Left forelimb (tissue), 1 donor: ENCODE data around the gene TMEM132D.

ENCODE experiments used
- DNase-seq: peaks from one replicate; pipeline ENCODE4 v3.0.0-alpha.2; 2018; ENCODE audit warnings: low spot score

TMEM132D gene

DNA sequence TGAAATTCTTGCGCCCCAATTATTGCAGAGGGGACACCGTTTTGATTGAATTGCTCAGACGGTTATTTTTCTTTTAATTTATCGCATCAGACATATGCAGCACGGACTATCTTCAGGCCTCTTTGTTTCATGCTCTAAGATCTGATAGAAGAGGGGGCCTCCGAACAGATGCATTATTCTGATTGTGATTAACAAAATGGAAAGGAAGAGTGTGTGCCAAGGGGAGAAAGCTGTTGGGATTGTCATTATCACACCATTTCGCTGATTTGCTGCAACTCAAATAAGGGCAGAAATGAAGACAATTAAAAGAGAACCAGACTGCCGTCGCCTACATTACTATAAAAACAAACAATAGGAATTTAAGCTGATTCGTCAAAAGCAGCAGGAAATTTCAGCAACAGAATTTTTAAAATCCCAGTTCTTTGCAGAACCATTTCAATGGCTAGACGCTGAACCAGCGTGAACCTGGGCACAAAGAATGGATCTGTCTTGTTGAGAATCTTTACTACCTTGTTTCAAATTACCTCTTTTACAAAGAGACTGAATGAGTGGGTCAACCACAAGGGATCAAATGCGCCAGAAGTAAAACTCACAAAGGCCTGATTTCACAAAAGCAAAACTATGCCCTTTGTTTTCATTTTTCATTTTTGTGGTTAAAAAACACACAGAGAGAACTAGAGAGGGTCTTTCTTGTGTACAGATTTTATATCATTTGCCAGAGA is 30.6 kb downstream of the TMEM132D start:
- no peak for DNase-seq

DNA sequence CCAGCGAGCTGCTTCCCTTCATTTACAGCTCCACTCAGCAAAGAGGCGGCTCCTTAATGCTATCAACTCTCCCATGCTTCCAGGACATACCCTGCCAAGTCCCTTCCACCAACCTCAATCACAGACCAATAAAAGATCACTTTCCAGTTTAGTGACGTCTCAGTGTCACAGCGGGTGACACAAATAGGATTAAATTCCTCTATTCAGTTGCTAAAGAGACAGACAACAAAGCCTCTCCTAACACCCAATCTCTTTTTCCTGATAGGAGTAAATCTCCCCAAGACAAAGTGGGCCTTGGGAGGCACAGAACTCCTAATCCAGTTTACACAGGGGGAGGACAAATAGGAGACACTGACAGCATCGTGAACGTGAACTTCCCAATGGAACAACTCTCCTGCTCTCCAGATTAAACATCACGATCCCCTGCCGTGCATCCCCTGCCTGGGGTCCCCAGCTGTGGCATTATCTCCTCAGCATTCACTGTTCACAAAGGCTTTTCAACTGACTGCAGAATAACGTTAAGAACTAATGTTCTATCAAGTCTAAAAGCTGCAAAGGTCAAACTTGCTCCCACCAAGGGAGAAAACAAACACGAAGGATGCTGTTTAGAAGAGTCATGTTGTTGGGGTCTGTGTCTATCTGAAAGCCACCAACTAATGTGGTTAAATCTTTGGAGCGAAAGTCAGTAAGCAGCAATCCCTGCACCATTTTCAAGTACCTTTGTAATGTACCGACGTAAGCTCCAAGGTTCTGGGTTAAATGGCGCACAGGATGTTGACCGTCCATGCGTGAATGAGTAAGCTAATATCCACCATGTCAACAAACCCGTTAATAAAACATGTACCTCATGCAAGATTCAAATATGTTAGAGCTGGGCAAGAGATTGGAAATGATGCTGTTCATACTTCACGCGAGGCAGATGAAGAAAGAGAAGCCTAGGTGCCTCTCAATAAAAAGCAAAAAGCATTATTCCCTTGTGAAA is 31.5 kb downstream of the TMEM132D start:
- DNase-seq: no peak

DNA sequence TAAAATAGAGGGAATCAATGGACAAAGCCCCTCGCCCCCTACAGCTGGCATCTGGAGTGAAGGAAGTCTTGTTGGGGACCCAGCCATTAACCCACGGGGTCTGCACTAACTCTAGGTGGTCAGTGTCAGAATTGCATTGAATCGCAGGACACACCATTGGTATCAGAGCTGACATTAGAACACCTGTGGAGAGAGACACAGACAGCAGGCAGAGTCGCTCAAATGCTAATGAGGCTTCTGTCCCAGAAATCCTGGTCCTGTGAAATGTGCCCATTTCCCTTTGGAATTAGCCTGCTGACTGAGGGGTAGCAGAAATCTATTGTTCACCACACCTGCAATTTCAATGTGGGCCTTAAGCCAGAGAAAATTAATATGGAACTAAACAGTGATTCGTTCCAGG is 33.0 kb downstream of the TMEM132D start:
- no peak for DNase-seq

DNA sequence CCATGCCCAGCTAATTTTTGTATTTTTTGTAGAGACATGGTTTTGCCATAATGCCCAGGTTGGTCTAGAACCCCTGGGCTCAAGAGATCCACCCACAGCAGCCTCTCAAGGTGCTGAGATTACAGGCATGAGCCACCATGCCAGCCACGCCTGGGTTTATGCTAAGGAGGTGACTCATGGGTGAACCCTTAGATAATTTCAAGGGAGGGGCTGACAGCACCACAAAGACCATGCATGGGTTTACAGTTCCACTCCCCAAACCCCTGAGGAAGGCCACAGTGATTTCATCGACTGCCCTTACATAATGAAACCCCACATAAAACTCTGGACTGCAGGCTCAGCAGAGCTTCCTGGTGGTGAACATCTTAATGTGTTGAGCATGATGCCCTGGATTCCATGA is 33.7 kb downstream of the TMEM132D start:
- no peak for DNase-seq

DNA sequence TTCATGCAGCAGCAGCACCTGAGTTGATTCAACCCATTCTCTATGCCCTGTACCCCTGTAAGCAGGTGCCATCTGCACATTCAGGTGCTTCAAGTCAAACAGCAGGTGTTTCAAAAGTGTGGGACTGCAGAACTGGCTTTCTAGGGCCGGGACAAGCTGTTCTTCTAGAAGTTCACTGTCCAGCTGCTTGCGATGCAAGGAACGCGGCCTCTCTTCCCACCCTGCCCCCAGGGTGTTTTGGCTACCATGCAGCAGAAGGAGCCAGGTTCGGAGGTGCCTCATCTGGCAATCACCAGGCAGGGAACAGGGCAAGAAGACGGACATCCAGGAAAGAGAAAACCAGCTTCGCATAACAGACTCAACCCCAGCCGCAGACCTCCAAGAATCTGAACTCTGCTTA is 35.2 kb downstream of the TMEM132D start:
- no peak for DNase-seq

DNA sequence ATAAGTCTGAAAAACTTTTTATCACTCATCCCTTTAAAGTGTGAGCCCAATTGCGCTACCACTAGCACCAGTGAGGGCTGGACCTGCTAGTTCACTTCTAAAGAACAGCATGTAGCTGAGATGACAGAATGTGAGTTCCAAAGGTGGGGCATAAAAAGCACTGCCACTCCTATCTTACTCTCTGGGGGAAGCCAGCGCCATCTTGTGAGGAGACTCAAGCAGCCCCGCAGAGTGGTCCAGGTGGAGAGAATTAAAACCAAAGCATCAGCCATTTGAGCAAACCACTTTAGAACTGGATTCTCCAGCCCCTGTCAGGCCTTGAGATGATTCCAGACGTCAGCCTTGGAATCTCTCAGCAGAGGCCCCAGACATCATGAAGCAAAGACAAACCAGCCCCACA is 39.9 kb downstream of the TMEM132D start:
- no peak for DNase-seq

DNA sequence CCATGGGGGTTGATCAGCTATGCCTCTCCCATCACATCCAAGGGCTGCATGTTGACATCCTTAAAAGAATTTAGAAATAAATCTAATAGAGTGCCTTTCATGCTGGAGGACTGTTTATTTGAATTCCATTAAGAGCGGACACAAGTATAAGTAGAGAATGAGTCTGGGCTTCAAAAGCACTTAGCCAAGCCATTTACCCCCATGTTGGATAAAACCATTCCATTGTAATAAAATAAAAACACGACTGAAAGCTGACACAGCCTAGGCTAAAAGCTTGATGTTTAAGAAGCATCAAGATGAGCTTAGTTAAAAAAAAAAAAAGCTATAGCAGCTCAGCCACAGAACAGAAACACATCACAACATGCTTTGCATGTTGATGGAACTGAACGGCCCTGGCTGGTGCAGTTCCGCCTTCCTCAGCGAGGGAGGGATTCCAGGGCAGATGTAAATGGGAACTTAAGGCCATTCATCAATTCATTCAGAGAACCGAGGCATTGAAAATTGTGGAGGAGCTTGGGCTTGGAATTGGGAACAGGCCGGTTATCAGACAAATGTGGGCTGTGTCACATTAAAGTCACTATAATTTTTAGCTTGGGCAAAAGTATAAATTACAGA is 41.2 kb downstream of the TMEM132D start:
- DNase-seq: no peak

DNA sequence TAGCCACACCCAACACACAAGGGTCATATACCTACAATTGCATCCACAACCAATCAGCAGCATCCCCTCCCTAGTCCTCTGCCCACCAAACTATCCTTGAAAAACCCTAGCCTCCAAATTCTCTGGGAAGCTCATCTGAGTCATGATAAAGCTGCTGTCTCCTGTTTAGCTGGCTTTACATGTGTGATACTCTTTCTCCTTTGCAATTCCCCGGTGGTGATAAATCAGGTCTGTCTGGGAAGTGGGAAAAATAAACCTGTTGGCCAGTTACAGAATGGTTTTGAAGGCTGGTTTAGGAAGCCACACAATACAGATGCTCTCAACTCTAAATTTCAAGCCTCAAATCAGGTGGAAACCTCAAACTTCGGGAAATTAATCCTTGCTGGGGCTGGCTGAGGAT is 41.9 kb downstream of the TMEM132D start:
- no peak for DNase-seq

DNA sequence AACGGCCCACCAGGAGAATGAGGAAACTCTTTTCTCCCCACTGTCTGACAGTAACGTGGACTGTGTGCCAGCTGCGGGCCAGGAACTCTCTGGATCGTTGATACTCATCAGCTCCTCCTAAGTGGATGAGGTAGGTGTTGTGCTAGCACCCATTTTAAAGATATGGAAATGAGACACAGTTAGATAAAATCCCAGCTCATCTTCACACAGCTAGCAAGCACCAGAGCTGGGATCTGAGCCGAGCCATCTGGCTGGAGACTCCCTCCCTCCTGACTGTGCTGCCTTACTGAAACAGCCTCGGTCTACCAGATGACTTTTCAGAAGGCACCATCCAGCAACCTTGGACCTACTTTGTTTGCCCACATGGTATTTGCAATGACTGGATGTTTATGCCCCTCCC is 49.2 kb downstream of the TMEM132D start:
- no peak for DNase-seq

DNA sequence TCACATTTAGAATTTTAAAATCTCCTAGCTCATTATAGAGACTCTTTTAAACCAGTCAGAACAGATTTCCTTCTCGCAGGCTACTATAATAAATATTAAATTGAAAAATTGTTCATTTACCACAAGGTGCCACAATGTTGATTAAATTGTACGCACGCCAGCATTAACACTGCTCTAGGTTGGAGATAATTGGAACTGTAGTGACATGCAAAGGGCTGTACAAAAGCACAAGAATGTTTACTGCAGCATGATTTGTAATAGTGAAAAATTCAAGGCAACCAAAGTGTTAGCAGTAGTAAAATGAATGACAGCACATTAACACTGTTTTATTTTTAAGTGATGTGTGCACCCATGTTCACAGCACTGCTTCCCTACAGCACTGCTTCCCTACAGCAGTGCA is 52.5 kb downstream of the TMEM132D start:
- DNase-seq: no peak

DNA sequence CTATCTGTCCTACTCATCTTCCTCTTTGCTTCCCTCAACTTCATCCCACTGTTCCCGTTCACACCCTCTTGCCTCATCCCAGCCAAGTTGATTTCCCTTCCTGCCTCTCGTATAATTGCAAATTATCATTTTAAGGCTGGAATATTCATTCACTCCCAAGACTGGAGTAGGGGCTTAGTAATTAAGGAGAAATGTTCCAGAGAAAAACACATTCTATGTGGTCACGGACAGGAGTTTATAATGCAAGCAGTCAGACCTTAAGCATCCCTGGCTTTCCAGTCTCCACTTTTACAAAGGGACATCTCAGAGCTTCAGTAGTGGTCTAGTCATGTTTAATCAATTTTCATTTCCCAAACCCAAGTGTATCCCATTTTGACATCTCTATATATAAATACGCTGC is 54.9 kb downstream of the TMEM132D start:
- no peak for DNase-seq

DNA sequence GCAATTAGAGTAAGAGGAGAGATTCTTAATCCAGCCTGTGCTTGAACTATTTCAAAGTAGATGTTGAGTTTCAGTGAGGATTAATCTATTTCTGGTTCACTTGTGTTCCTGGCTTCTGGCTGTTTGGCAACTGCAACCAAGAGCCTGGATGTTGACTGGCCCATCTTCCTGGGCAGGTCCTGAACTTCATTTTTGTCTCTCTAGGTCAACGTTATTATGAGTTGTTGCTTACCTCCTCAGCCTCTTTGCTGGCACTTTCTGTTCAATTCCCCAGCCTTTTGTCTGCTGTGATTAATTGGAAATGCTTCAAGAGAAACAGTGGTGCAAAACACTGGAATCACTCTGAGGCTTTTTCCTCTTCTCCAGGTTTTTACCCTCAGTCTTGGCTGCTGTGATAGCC is 56.8 kb downstream of the TMEM132D start:
- no peak for DNase-seq

DNA sequence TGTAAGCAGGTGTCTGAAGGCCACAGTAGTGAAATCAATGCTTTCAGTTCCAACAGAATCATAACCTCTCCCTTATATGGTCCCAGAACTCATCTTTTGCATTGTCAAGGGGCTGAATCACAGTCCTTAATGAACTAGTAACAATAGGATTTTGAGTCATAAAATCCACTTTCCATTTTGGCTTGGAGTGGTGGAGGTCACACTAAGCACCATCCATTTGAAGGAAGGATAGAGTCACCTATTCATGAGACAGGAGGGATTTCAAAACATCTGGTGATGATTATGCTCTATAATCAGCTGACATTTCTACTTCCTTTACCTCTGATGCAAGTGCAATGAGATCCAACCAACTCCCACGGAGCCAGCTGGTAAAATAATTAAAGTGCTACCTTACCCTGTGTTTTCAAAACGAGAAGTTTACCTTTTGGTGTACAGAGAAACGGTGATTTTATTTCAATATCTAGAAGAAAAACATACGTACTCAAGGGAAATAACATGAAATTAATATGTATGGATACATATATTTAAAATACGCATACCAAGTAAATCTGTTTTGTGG is 59.1 kb downstream of the TMEM132D start:
- DNase-seq: no peak

DNA sequence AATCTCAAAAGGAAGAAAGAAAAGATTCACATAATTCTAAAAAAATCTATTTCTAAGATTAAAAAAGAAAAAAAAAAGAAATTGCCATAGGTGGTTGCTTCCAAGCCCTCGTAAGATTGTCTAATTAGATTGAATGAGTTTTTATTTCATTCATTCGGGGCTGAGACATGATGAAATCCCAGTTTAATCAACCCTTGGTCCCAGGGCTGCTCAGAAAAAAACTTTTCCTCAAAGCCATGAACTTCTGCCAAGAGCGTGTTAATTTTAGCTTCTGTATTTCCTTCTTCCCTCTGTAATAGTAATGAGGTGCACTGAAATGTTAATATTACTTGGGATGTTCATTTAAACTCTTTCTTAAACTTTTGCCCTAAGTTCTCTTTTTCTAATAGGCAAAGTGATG is 62.6 kb downstream of the TMEM132D start:
- no peak for DNase-seq

DNA sequence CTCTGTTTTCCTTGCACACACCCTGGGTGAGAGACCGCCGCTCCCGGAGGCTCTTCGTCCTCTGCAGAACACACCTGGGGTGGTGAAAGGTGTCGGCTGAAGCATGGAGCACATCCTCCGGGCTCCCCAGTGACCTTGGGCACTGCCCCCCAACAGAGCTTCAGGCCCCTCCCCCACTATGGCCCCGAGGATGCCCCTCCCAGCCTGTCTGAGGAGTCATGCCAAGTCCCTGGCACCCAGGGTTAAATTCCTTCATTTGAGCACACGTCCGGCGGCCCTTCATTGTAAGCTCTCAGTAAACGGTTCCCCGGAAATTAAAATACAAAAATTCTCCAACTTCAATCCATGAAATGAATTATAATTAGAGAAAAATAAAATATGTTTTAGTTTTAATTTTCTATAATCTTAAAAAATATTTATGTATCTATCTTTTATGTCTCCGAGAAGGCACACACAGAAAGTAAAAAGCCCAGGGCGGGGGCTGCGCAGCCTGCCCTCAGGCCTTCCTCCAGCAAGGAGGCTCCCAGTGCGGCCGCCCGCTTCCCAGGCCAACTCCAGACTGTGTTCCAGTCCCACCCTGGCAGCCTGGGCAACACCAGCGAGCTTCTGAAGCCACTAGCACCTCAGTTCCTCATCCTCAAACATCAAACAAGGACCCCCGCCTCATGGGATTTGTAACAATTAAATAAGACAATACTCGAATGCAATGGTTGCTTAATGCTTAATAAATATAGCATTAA is 63.5 kb downstream of the TMEM132D start:
- DNase-seq: no peak

DNA sequence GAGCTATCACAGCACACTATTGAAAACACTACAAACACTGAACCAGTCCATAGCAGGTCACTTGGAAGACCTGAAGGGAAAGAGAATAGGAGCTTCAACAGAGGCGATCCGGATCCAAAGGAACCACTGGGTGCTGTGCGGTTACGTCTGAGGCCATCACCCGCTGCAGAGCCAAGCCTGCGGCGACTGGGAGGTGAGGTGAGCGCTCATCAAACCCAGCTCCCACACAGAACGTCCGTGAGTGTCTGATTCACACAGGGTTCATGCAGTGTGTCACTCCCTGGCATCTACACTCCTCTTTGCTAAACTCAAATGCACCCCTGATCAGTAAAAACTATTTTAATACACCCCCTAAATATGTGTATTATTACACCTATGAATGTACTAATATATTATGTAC is 64.1 kb downstream of the TMEM132D start:
- DNase-seq: no peak

DNA sequence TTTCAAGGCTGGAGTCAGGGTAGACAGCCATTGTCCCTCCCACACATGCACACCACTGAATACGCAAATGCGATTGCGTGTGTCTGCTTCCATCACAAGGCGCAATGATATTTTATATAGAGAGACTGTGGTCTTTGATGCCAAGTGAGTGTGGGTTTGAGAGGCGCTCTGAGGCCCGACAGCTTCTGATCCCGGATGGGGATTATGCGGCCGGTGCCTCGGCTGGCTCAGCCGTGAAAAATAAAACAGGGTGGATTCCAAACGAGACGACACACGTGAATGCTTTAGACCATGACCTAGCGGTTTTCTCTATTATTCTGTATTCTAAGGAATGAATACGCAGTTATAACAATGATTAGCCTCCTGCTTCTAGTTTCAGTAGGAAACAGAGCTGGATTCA is 72.5 kb downstream of the TMEM132D start:
- no peak for DNase-seq

DNA sequence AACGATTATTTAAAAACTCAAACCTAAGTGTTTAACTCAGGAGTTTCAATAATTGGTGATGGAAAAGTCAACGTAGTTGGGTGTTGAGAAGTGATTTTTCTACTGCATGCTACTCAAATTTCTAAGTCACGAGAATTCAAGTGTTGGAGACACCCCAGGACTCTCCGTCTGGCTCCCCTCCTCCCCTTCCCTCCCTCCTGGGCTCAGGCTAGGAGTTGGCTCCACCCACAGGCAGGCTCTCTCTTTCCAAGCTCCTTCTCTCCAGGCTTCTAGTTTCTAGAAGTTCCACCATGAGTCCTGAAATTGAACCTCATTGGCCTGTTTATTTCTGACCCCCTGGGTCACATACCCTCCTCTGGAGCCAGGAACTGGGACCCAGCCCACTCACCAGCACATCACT is 73.0 kb downstream of the TMEM132D start:
- no peak for DNase-seq

DNA sequence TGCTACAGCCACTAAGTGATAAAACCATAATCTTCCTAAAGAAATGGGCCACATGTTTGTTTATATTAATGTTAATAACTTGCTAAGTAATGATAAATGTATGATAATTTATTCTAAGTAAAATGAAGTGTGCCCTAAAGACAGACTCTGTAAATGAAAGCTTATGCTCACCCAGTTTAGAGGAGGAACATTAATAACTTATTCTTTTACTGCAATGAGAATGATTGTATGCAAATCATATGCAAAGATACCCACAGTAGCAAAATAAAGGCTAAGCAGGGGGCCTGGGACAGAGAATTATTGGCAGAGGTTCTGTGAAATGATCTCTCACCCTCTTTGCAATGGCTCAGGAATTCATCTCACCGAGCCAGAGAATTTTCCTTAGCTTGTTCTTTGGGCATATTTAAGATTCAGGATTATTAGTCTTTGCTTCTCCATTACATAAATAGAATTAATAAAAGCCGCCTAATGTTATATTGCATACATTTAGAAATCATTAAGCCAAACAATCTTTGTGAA is 75.9 kb downstream of the TMEM132D start:
- DNase-seq: no peak

DNA sequence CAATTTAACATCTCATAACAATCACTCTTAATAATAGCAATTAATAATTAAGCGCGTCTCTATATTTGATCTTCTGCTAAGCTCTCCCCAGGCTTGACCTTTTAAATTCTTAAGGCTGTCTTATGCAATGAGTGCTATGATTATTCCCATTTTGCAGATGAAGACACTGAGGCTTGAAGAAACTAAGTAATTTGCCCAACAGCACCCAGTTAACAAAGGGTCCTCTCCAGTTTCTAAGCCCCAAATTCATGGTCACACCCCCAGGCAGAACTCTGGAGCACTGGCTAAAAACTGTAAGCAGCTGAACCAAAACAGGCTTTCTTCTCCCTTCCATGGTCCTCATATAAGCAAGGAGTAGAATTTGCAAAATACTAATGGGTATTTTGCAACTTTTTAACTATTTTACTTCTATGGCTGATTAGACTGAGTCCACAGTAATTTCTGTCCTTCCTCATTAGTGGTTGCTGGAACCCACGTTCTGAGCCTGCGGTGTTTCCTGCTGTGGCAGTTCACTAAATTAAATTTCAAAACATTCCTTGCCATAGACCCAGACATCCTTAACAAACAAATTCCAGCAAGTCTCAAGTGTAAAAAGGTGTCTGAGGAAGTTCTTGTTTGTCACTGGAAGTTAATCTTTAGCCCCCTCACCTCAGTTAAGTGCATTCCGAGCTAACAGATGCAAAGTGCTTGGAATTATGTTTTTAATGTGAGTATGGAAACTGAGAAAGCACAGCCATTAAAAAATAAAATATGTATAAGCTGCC is 76.5 kb downstream of the TMEM132D start:
- no peak for DNase-seq

DNA sequence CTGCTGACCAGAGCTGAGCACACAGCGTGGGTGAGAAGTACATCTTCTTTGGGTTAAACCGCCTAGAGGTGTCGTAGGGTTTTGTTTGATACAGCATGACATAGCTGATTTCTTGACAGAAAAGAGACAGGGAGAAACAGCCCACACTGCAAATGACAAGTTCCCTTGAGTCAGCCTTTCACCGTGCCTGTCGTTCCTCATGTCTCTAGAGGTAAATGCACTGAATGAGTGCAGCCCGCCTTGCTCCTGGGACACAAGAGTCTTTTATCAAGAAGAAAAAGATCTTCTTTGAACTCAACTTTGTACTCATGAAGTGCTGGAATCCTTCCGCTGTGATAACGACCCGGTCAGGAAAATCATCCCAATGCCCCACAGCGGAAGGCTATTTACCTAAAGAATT is 77.6 kb downstream of the TMEM132D start:
- no peak for DNase-seq
